ENCODE results near the gene PGM5.

The PGM5 gene

GRCh38 chr9:68428481-68428880, 72.1 kb downstream of the PGM5 start:
- no peak for DNase-seq
- Histone ChIP-seq H3K9me3 (replicated peaks; ENCODE audit: insufficient read depth, low read length) (no peaks in the 10 kb centered on the region), H2AFZ (ENCODE audit: low read length) (no peak overlapping the region), H3K27ac (ENCODE audit: low read length) (no peak overlapping the region), H3K9ac (ENCODE audit: low read length) (no peak overlapping the region), H3K36me3 (replicated peaks; ENCODE audit: insufficient read depth, low read length) (no peaks in the 10 kb centered on the region), H3K27me3 (replicated peaks; ENCODE audit: insufficient read depth, low read length) (no peaks in the 10 kb centered on the region), H3K4me3 (ENCODE audit: low read length) (no peak overlapping the region), H3K4me2 (ENCODE audit: low read depth, low read length) (no peak overlapping the region), H3F3A (ENCODE audit: insufficient read depth, low read length) (no peaks in the 10 kb centered on the region), H3K9me2 (replicated peaks; ENCODE audit: insufficient read depth, low read length) (no peaks in the 10 kb centered on the region), H3K4me1 (ENCODE audit: low read length) (no peaks in the 10 kb centered on the region), H3K79me2 (ENCODE audit: low read length) (no peaks in the 10 kb centered on the region), H4K20me1 (ENCODE audit: insufficient read depth, low read length) (no peaks in the 10 kb centered on the region)
- TF ChIP-seq EZH2 (optimal IDR thresholded peaks at IDR 0.05; ENCODE audit: low read depth, low read length): no peak

GRCh38 chr9:68429631-68430030, 73.2 kb downstream of the PGM5 start:
- DNase-seq: no peak
- Histone ChIP-seq H3K4me2 (ENCODE audit: low read depth, low read length) (no peak overlapping the region), H3K9me3 (replicated peaks; ENCODE audit: insufficient read depth, low read length) (no peaks in the 10 kb centered on the region), H2AFZ (ENCODE audit: low read length) (no peak overlapping the region), H3K9ac (ENCODE audit: low read length) (no peak overlapping the region), H4K20me1 (ENCODE audit: insufficient read depth, low read length) (no peaks in the 10 kb centered on the region), H3K27ac (ENCODE audit: low read length) (no peak overlapping the region), H3K9me2 (replicated peaks; ENCODE audit: insufficient read depth, low read length) (no peaks in the 10 kb centered on the region), H3K36me3 (replicated peaks; ENCODE audit: insufficient read depth, low read length) (no peaks in the 10 kb centered on the region), H3K4me1 (ENCODE audit: low read length) (no peaks in the 10 kb centered on the region), H3K79me2 (ENCODE audit: low read length) (no peaks in the 10 kb centered on the region), H3K27me3 (replicated peaks; ENCODE audit: insufficient read depth, low read length) (no peaks in the 10 kb centered on the region), H3F3A (ENCODE audit: insufficient read depth, low read length) (no peaks in the 10 kb centered on the region), H3K4me3 (ENCODE audit: low read length) (no peak overlapping the region)
- TF ChIP-seq EZH2phosphoT487 (IDR thresholded peaks at IDR 0.05; ENCODE audit: low read length): no peak
- TF ChIP-seq CTCF (IDR thresholded peaks at IDR 0.05; ENCODE audit: low read length): no peak
- TF ChIP-seq EZH2 (optimal IDR thresholded peaks at IDR 0.05; ENCODE audit: low read depth, low read length): no peak

GRCh38 chr9:68431307-68431706, 74.9 kb downstream of the PGM5 start:
- Histone ChIP-seq H3K79me2 (ENCODE audit: low read length) (no peaks in the 10 kb centered on the region), H3K9me2 (replicated peaks; ENCODE audit: insufficient read depth, low read length) (no peaks in the 10 kb centered on the region), H3K27ac (ENCODE audit: low read length) (no peak overlapping the region), H3K9ac (ENCODE audit: low read length) (no peak overlapping the region), H3K4me3 (ENCODE audit: low read length) (no peak overlapping the region), H3K36me3 (replicated peaks; ENCODE audit: insufficient read depth, low read length) (no peaks in the 10 kb centered on the region), H4K20me1 (ENCODE audit: insufficient read depth, low read length) (no peaks in the 10 kb centered on the region), H3K4me1 (ENCODE audit: low read length) (no peaks in the 10 kb centered on the region), H3K27me3 (replicated peaks; ENCODE audit: insufficient read depth, low read length) (no peaks in the 10 kb centered on the region), H2AFZ (ENCODE audit: low read length) (no peak overlapping the region), H3F3A (ENCODE audit: insufficient read depth, low read length) (no peaks in the 10 kb centered on the region), H3K4me2 (ENCODE audit: low read depth, low read length) (no peak overlapping the region), H3K9me3 (replicated peaks; ENCODE audit: insufficient read depth, low read length) (no peaks in the 10 kb centered on the region)
- TF ChIP-seq CTCF (IDR thresholded peaks at IDR 0.05; ENCODE audit: low read length) (no peak), EZH2phosphoT487 (IDR thresholded peaks at IDR 0.05; ENCODE audit: low read length) (no peak), EZH2 (optimal IDR thresholded peaks at IDR 0.05; ENCODE audit: low read depth, low read length) (no peak)
- DNase-seq: no peak

- no peak overlapping the region for H3K27ac ChIP-seq (ENCODE audit: low read length)
- H3K36me3 ChIP-seq (replicated peaks; ENCODE audit: insufficient read depth, low read length): no peaks in the 10 kb centered on the region
- H3K79me2 ChIP-seq (ENCODE audit: low read length): no peaks in the 10 kb centered on the region
- H3K9me2 ChIP-seq (replicated peaks; ENCODE audit: insufficient read depth, low read length): no peaks in the 10 kb centered on the region
- H3K9me3 ChIP-seq (replicated peaks; ENCODE audit: insufficient read depth, low read length): no peaks in the 10 kb centered on the region
- no peaks in the 10 kb centered on the region for H3K27me3 ChIP-seq (replicated peaks; ENCODE audit: insufficient read depth, low read length)
- no peak overlapping the region for H2AFZ ChIP-seq (ENCODE audit: low read length)
- H3K9ac ChIP-seq (ENCODE audit: low read length): no peak overlapping the region
- no peaks in the 10 kb centered on the region for H3K4me1 ChIP-seq (ENCODE audit: low read length)
- H4K20me1 ChIP-seq (ENCODE audit: insufficient read depth, low read length): no peaks in the 10 kb centered on the region
- TF ChIP-seq CTCF (IDR thresholded peaks at IDR 0.05; ENCODE audit: low read length): no peak
- TF ChIP-seq EZH2phosphoT487 (IDR thresholded peaks at IDR 0.05; ENCODE audit: low read length): no peak
- TF ChIP-seq EZH2 (optimal IDR thresholded peaks at IDR 0.05; ENCODE audit: low read depth, low read length): no peak
- no peak for DNase-seq
- no peaks in the 10 kb centered on the region for H3F3A ChIP-seq (ENCODE audit: insufficient read depth, low read length)
- H3K4me2 ChIP-seq (ENCODE audit: low read depth, low read length): no peak overlapping the region
- no peak overlapping the region for H3K4me3 ChIP-seq (ENCODE audit: low read length)
These were observed 77.2 kb downstream of the PGM5 start for GRCh38 chr9:68433531-68434110.

All from MM.1S (cell line).